Mesothelial cell of epicardium (in vitro differentiated cells): ENCODE data around the gene FBXO15. TPM values are rescaled to one million over a fixed set of nuclear protein-coding genes. Genes with fewer than 3 reads are reported as not detected.

Experiments
- DNase-seq, 2 experiments: peaks; one replicate each; pipeline ENCODE4 v3.0.0; 2021; ENCODE audit warnings: low spot score in 2 of 2; ENCODE audit not compliant: unreplicated experiment in 2 of 2
- H3K27ac Mint-ChIP-seq: 2 replicates; pipeline ENCODE4 v1.8.0; 2021; ENCODE audit warnings: mixed read lengths
- H3K27me3 Mint-ChIP-seq: 2 replicates; pipeline ENCODE4 v1.8.0; 2021; ENCODE audit warnings: low read depth, mixed read lengths
- H3K36me3 Mint-ChIP-seq: 2 replicates; pipeline ENCODE4 v1.8.0; 2021; ENCODE audit warnings: mixed read lengths
- H3K4me1 Mint-ChIP-seq: 2 replicates; pipeline ENCODE4 v1.8.0; 2021; ENCODE audit warnings: mixed read lengths
- H3K4me3 Mint-ChIP-seq: 2 replicates; pipeline ENCODE4 v1.8.0; 2021; ENCODE audit warnings: mild to moderate bottlenecking, moderate library complexity, mixed read lengths
- H3K9me3 Mint-ChIP-seq: 2 replicates; pipeline ENCODE4 v1.8.0; 2021; ENCODE audit warnings: mixed read lengths
- CTCF ChIP-seq: fragments of 200-600 bp; sonication (generic); IDR thresholded peaks from one replicate; pipeline ENCODE4 v1.5.0; 2021; ENCODE audit warnings: antibody characterized with exemption; ENCODE audit not compliant: unreplicated experiment
- total RNA-seq: library from RNA; stranded (reverse); gene quantifications from 3 replicates; pipeline ENCODE4 v1.2.1, GENCODE V29; 2021

The FBXO15 gene
- total RNA-seq, 1 donor from 2014 or later, result 2.3 TPM

DNA sequence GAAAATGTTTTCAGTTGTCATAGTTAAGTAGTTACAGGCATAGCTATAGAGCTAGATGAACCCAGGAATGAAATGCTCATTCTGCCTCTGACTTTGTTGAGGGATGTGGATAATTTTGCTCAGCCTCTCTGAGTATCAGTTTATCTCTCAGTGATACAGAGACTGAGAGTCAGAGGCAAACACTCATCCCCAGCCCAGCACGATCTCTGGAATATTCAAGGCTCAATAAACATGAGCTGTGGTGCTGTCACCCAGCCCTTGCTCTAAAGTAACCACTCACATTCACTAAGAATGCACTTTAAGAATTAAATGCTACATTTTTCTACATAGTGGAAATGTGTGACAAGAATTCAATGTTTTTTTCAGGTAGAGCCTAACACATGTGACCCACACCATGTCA, 31.2 kb upstream of the FBXO15 start:
- H3K9me3 Mint-ChIP-seq, result peaks cover 4% of the 10 kb centered on the region
- H3K27ac Mint-ChIP-seq, result no peak overlapping the region
- H3K4me1 Mint-ChIP-seq, result peaks cover 2% of the 10 kb centered on the region

GRCh38 chr18:74175658-74176057, 28.0 kb upstream of the FBXO15 start:
- no peak for DNase-seq
- Mint-ChIP-seq H3K9me3 (peaks cover 4% of the 10 kb centered on the region), H3K4me1 (peaks cover 2% of the 10 kb centered on the region), H3K27ac (no peak overlapping the region), H3K36me3 (no peaks in the 10 kb centered on the region), H3K4me3 (no peak overlapping the region), H3K27me3 (peaks cover 52% of the 10 kb centered on the region)
- no peak for TF ChIP-seq CTCF

More for the DNA sequence above, 31.2 kb upstream of the FBXO15 start:
- no peak for TF ChIP-seq CTCF
- Mint-ChIP-seq H3K27me3 (peaks cover 38% of the 10 kb centered on the region), H3K4me3 (no peak overlapping the region), H3K36me3 (no peaks in the 10 kb centered on the region)
- no peak for DNase-seq

DNA sequence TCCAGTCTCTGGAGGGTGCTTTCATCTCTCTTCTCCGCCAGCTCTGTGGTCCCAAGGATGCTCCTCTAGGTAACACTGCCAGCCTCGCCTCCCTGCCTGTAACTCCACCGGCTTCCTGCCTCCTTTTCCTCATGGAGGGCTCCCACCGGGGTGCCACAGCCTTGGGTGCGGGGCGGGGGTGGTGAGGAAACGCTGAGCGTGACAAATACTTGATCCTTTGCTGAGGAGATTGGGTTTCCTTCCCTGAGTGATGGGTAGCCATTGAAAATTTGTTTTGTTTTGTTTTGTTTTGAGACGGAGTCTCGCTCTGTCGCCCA, 25.8 kb upstream of the FBXO15 start:
- no peaks in the 10 kb centered on the region for H3K36me3 Mint-ChIP-seq
- no peak overlapping the region for H3K4me3 Mint-ChIP-seq
- H3K4me1 Mint-ChIP-seq, result peaks cover 2% of the 10 kb centered on the region
- H3K27ac Mint-ChIP-seq, result no peak overlapping the region
- TF ChIP-seq CTCF, result no peak
- H3K9me3 Mint-ChIP-seq, result no peaks in the 10 kb centered on the region
- H3K27me3 Mint-ChIP-seq, result peaks cover 70% of the 10 kb centered on the region
- no peak for DNase-seq

DNA sequence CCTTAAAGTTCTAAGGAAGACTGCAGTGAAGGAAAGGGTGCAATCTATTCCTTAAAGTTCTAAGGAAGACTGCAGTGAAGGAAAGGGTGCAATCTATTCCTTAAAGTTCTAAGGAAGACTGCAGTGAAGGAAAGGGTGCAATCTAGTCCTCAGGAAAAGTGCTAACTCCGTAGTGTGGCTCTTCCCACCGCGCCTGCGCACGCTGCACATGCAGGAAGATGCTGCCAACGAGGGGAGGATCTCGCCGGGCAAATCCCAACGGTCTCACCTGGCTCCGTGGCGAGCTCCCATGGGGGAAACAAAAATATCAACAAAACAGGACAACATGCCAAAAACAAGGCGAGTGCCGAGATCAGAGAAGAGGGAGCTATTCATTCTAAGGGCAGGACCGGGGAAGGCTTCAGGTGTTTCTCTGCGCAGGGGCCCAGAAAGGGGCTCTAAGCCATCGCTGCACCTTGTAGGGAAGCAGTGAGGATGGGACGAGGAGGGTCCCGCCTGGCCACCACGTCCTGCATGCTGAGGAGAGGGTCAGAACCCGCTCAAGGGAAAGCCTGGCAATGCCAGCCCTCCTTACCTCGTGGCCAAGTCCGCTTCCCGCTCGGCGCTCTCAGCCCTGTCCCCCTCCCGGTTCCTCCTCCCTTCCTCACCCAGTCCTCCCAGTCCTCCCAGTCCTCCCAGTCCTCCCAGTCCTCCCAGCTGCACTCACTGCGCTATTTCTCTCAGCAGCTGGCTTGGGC, 25.2 kb upstream of the FBXO15 start:
- Mint-ChIP-seq H3K27me3 (peaks cover 73% of the 10 kb centered on the region), H3K4me3 (no peak overlapping the region), H3K4me1 (peaks cover 2% of the 10 kb centered on the region), H3K27ac (no peak overlapping the region), H3K36me3 (no peaks in the 10 kb centered on the region), H3K9me3 (no peaks in the 10 kb centered on the region)
- TF ChIP-seq CTCF, result no peak
- DNase-seq, result no peak

DNA sequence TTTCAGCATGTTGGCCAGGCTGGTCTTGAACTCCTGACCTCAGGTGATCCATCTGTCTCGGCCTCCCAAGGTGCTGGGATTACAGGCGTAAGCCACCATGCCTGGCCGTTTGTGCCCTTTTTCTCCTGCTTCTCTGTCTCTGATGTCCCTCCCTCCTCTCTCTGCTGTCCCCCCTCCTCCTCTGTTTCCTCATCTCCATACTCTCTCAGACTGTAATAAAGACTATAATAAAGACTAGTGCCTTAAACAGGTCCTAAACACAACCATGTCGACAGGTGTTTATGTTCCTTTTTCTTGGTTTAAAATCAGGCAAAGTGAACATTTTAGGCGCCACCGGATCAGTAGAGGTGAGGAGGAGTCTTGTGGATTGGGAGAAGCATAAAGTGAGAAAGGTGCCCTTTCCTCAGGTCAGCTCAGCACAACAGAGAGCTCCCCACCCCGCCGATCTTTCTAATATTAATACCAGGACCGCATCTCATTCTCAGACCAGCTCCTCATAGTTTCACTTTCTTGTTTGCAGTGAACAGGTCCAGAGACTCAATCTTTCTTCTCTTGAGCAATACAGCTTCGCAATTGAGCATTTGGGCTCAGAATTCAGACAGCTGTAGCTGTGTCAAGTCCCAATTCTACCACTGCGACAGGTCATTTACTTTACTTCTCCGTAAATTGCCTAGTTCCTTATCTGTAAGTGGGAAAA, 24.4 kb upstream of the FBXO15 start:
- Mint-ChIP-seq H3K27me3 (peaks cover 71% of the 10 kb centered on the region), H3K27ac (no peak overlapping the region), H3K4me1 (no peaks in the 10 kb centered on the region), H3K36me3 (no peaks in the 10 kb centered on the region), H3K9me3 (no peaks in the 10 kb centered on the region), H3K4me3 (no peak overlapping the region)
- TF ChIP-seq CTCF, result no peak
- DNase-seq, result no peak
